Activated T-helper 9 cell treated with anti-CD3 and anti-CD28 coated beads, Interleukin-2, amount 50 U/mL, for 16 hours (primary cell): ENCODE results near the gene PYGO2.
A peak's percentile ranks its signal among the peaks of the same experiment; 100 is the strongest.

Experiments
- DNase-seq: peaks from one replicate; pipeline ENCODE4 v3.0.0-alpha.2; 2020; ENCODE audit warnings: low read depth

The PYGO2 gene, protein sequence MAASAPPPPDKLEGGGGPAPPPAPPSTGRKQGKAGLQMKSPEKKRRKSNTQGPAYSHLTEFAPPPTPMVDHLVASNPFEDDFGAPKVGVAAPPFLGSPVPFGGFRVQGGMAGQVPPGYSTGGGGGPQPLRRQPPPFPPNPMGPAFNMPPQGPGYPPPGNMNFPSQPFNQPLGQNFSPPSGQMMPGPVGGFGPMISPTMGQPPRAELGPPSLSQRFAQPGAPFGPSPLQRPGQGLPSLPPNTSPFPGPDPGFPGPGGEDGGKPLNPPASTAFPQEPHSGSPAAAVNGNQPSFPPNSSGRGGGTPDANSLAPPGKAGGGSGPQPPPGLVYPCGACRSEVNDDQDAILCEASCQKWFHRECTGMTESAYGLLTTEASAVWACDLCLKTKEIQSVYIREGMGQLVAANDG

DNA sequence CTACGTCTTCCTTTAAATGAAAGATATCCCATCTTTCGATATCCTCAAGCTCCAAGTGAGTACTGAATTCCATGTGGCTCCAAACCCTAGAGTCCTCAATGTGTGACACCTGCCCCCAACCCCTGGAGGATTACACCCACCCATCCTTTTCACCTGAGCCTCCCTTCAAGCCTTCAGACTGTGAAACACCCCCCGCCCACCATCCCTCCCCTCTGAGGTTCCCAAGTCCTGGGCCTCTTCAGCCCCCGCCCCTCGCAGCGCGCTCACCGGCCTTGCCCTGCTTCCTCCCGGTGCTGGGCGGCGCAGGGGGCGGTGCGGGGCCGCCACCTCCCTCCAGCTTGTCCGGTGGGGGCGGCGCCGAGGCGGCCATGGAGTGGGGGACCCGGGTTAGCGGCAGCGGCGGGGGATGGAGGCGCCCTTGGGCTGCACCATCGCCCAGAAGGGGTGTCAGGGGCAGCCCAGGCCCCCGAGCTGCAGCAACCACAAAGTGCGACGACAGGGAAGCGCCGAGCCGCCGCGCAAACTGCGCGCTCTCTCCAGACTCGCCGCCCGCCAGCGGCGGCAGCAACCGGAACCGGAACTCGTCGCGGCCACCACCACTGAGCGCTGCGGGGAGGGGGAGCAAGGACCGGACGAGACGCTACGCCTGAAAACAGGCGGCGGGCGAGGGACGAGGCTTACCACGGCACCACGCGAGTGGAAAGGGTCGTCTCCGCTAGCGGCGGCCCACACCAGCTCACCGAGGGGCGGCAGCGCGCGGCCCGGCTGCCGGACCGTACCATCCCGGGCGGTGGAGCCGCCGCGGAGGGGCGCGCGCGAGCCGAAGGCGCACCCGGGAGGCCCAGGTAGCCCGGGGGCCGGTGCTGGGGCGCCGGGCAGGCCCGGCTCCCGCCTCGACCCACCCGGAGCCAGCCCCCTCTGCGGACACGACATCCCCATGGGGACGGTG lies at the start of gene PYGO2:
Gene PYGO2 (minus strand): TSS at position 576 of the 949 bp plus-strand sequence. CDS start 206 bp downstream, at position 370.
- DNase-seq: peak; percentile 73

DNA sequence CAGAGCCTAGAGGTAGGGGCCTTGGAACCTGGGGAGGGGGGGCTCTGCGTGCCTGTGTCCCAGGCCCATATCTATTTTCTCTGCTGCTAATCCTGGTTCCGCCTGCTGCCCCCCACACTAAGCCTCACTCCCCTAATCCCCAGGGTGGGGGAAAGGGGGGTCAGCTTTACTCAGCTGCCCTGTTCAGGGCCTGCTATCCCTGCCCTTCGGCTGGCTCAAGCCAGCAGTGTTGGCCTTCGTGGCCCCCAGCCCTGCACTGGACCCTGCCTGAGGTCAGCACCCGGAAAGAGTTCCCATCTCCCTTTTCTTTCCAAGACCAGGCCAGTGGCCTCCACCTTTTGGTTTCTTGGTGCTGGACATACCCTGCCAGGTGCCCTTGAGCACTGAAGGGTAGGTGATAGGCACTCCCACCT lies 49.4 kb upstream of the PYGO2 start:
- DNase-seq: no peak

DNA sequence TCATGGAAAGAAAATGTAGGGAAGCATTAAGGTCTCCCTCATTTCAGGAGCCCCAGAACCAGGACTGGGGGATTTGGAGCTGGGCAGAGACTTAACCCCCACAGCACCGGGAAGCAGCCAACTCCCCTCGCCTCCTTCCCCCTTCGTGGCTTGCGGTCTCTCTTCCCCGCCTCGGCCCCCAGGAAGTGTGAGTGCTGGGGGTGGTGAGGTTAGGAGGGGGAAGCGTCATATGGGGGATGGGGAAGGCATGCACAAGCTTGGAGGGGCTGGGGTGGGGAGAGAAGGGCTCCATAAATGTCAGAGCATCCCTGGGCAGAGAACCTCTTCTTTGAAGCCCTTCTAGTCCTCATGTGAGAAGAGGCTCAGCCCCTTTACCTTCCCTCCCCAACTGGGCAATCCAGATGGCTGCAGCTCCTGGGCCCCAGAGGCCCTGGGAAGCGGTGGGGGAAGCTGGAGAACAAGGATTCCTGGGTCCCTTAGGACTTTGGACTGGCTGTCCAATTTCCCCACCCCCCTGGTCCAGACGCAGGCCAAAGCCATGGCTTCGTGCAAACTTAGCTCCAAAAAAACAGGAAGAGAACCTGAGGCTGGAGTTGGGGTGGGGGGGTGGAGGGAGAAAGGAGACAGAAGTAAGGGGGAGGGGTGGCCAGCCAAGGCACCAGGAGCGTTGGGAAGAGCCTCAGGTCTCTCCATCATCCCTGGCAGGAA lies 48.8 kb upstream of the PYGO2 start:
- no peak for DNase-seq

DNA sequence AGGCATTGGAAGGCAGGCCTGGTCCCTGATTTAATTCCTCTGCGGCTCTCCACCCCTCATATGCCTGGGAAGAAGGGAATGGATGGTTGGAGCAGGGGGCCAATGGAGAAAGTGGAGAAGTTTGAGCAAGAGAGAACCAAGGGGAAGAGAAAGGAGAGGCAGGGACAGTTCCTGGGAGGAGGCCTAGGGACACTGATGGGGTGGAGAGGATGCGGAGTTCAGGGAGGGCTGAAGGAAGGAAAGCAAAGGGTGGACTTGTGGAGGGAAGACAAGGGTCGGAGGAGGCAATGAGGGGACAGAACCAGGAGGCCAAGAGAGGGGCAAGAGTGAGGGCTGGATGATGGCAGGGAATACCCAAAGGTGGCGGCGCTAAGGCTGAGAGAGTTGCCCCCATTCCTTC lies 48.2 kb upstream of the PYGO2 start:
- no peak for DNase-seq

- DNase-seq: no peak
Observed at GRCh38 chr1:155009221-155009711, 47.7 kb upstream of the PYGO2 start.

DNA sequence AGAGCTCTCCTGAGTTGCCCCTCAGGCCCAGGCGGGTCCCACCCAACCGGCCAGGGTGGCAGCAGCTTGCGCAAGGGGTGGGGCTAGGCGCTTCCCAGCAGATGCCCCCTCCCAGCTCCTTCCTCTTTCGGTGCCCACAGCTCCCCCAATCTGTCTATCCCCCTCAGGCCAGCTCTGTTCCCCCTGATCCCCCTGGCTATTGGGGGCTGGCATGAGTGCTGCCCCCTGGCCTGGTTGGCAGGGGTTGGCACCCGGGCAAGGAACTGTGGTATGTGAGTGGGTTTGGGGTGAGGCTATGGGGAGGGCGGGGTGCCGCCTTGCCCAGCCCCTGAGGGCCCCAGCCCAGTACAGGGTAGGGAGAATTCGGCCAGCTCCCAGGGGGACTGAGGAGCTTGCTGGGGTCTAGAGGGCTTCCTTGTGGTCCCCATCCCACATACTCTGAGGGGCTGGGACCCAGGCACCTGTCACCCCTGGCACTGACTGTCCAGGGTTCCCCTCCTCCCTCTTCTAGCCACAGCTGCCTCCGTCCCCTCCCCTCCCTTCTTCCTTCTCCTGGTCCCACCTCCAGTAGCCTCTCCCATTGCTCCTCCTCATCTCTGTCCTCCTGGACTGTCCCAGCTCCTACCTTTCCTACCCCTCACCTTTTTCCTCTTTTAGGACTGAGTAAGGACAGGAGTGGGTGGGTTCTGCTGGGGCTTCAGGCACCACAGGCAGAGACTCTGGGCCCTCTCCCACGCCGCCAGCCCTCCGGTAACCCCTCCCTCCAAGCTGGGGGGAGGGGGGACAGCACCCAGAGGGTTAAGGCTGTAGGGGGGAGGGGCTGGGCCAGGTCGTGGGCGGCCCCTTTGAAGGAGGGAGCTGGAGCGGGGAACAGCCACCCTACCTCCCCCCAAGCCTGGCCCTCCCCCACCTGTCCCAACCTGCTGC lies 46.7 kb upstream of the PYGO2 start:
- no peak for DNase-seq

DNA sequence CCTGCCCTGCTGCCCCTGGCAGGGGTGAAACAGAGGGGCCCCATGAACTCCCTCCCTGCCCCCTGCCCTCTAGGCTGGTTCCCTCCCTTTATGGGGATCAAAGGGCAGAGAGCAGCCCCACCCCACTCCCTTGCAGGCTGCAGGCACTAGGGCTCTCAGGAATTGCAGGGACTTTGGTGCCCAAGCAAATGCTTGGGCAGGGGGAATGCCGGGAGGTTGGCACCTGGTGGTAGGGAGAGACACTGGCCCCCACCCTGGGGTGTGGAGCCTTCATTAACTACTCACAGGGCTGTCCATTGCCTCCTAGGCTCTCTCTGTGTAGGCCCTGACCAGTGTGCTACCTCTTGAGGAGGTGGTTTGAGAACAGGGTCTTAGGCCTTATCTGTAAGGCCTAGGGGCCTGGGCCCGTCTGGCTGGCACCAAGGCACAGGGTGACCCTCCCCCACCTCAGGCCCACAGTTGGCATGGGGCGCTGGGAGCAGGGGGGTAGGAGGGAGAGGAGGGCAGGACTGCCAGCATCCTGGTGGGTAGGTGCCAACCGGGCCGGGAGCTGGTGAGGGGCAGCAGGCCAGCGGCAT lies 45.8 kb upstream of the PYGO2 start:
- no peak for DNase-seq

DNA sequence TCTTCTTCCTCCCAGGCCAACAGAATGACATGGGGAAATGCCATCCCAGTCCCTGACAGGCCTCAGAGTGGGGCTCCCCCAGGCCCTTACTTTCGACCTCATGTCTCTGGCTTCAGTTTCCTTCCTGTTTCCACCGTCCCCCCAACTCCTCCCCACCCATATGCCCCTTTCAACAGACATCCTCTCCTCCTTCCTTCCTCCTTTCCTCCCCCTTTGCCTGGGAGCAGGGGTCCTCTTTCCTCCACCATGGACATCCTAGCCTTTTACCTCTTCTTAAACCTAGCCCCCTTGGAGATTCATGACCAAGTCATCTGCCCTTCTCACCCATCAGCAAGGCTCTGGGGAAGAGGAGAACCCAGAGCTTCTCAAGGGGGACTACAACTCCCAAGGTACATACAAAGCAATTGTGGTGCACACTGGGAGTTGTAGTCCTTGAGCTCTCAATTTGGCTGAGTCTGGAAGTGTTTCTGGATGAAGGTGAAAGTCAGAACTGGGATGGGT lies 45.1 kb upstream of the PYGO2 start:
- no peak for DNase-seq

DNA sequence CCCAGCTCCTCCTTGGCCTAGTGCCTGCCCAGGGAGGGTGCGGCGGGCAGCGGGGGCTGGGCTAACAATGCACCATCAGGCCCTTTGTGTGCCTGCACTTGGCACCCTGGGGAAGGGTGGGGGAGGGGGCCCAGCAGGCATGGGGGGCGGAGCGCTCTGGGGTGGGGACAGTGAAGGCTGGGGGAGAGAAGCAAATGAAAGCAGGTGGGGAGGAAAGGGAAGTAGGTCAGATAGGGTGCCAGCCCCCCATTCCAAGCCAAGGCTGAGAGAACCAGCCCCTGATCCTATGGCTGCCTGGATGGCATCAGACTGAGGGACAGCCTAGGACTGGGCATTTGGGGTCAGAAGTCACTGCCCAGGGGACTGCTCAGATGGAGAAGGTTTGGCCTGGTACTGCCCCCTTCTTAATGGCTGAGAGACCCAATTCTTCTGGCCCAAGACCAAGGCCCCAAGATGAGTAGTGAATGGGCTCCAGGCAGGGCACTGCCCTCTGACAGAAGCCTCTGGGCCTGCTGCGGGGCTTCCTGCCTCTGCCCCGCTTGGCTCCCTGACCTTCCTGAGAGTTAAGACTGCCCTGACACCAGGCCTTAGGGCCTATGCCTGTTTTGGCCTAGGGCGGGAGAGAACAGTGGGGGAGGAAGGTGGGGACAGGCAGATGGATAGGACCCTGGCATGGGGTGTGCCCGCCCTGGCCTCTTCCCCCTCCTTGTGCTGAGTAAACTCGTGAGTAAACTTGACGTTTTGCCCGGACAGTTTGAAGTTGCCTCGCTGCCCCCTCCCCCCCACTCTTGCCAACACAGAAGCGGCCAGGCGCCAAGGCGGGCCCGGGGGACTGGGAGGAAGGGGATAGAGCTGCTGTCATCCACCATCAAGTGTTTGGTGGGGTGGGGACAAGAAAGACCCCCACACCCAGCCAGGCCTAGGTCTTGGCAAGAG lies 43.8 kb upstream of the PYGO2 start:
- no peak for DNase-seq

DNA sequence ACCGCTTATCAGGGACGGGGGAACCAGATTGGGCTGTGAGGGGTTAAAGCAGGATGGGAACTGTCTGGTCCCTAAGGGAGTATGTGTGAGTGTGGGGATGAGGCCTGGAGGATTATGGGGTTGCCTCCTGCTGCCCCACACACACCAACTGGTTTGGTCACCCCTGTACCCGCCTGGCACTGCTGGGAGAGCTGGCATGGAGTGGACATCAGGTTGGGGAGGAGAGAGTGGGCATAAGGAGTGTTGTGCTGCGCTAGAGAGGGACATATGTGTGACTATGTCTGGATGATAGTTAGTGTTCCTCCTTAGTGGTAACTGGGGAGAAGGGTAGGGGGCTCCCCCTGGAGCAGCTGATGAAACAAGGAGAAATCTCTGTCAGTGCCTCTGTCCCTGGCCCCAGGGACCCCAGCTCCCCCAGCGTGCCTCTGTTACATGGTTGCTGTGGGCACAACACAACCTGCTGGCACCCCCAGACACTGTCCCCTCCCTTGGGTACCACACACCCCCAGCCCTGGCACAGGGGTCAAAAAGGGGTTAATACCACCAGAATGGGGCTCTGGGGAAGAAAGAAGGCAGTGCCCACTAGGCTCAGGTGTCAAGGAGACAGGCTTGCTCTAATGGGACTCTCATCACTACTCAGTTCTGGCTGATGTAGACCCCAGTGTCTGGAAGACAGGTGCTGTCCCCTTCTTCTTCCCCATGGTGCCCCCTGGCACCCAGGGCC lies 42.9 kb upstream of the PYGO2 start:
- no peak for DNase-seq

DNA sequence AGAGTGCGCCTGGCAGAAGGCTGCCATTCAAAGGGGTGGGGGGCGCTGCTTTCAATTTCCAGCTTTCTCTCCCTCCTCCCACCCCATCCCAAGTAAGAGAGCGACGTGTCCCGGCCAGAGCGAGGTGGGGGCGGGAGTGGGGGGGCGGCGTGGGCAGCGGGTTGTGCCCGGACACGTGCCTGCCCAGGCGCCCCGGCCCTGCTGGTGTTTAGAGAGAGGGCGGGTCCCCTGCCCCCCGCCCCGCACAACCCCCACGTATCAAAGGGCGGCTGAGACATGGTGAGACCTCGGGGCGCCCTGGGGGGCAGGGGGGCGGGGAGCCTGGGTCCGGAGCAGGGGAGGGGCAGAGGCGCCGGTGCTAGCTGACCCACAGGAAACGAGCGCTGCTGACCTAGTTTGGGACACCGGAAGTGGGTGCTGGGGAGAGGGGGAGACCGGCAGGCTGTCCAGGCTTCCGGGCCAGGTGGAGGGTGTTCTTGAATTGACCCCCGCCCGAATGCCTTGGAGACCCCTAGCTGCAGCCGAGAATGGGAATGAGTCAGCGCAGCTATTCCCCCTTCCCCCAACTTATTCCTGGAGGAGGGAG lies 42.3 kb upstream of the PYGO2 start:
- no peak for DNase-seq

DNA sequence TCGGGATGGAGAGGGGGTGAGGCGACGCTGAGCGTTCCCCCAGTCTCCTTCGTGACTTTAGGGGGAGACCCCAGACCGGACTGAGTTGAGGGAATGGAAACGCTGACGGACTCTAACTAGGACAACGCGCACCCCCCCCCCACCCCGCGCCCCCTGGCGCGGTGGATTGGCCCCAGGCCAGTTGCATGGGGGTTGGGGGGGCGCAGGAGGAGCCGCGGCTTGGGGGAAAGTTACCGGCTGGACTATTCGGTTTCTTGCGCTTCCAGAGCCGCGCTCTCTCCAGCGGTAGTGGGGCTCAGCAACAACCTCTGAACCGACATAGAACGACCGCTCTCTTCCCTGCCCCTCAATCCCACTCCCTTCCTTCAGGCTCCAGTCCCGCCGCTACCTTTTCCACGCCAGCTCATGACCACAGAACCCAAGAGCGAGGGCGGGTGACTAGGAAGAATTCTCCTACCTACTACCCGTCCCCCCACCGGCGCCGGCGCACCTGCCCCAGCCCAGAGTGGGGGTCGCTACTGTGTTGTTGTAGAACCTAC lies 41.7 kb upstream of the PYGO2 start:
- no peak for DNase-seq

DNA sequence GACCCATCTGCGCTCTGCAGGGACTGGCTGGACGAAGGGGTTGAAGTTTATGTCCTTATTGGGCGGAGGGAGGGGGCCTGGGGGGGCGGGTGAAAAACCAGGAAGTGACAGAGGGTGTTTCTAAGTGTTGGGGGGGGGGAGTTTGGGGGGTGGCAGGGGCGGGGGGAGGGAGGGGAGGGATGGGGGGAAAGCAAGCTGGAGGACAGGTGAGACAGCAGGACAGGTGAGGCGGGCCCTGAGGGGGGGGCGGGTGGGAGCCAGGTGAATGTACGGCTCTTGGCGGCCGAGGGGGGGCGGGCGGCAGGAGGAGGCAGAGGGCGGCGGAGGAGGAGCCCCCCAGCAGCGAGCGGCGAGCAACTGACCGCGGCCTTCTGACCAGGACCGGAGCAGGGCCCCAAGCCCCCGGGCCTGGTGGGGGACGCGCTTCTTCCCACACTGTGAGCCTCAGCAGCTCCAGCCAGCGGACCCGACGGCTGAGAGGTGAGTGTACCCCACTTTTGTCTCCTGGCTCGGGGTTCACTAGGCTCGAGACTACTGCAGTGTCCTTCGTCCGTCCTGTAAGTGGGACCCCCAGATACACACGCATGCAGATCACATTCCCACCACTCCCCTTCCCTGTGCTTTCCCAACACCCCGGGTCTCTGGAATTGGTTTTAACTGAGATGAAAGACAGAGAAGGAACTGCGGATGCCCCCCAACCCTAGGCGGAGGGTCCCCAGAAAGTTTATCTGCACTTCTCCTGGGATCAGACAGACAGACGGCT lies 41.1 kb upstream of the PYGO2 start, which contains the start of gene ZBTB7B:
Gene ZBTB7B (plus strand): TSS at position 339 of the 763 bp plus-strand sequence. CDS start 11,859 bp downstream, outside the sequence.
- DNase-seq: no peak

GRCh38 chr1:155001675-155002463 lies 40.3 kb upstream of the PYGO2 start:
- peak; percentile 98 for DNase-seq

GRCh38 chr1:155001425-155001674 lies 39.8 kb upstream of the PYGO2 start:
- no peak for DNase-seq

DNA sequence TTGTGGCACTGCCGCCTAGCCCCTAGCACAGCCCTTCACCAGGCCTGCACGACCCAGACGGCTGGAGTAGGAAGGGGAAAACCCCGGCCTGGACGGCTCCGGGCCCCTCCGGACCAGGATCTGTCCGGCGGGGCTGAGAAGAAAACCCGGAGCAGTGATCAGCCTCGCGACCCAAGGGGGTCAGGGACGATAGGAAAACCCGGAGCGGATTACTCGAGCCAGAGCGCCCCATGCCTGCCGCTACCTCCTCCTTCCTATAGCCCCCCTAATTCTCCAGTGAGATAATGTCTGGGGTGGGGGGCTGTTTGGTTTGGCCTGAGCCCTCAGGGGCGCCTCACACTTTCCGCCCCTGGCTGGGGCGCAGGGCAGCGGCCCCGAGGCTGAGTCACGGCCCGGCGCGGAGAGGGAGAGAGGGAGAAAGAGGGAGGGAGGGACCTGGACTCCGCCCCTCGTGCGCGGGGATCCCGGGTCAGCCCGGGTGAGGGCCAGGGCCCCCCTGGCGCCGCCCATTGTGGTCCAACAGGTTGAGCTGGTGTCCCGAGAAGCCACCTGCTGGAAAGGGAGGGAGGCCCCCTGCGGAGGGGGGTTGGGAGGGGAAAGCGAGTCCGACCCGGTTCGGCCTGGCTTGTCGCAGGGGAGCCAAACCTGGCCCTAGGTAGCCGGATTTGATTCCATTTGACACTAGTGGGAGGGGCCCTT lies 39.3 kb upstream of the PYGO2 start:
- DNase-seq: peak; percentile 78
